GM19395 (cell line): ENCODE data around the gene KMT2D.

Source experiments
- ATAC-seq: cut with Tn5 transposase; IDR thresholded peaks from one replicate; pipeline ENCODE4 v1.9.1; 2021; ENCODE audit warnings: mild to moderate bottlenecking, moderate library complexity; ENCODE audit not compliant: unreplicated experiment

KMT2D gene, protein sequence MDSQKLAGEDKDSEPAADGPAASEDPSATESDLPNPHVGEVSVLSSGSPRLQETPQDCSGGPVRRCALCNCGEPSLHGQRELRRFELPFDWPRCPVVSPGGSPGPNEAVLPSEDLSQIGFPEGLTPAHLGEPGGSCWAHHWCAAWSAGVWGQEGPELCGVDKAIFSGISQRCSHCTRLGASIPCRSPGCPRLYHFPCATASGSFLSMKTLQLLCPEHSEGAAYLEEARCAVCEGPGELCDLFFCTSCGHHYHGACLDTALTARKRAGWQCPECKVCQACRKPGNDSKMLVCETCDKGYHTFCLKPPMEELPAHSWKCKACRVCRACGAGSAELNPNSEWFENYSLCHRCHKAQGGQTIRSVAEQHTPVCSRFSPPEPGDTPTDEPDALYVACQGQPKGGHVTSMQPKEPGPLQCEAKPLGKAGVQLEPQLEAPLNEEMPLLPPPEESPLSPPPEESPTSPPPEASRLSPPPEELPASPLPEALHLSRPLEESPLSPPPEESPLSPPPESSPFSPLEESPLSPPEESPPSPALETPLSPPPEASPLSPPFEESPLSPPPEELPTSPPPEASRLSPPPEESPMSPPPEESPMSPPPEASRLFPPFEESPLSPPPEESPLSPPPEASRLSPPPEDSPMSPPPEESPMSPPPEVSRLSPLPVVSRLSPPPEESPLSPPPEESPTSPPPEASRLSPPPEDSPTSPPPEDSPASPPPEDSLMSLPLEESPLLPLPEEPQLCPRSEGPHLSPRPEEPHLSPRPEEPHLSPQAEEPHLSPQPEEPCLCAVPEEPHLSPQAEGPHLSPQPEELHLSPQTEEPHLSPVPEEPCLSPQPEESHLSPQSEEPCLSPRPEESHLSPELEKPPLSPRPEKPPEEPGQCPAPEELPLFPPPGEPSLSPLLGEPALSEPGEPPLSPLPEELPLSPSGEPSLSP (N-terminal part only)

GRCh38 chr12:49060237-49061156 lies at the start of gene KMT2D:
Gene KMT2D (minus strand): TSS chr12:49060794. CDS start chr12:49055324, 5,470 bp downstream.
- ATAC-seq, result peak; percentile 63

- no peak for ATAC-seq
Observed at GRCh38 chr12:49109641-49110463, 49.3 kb upstream of the KMT2D start.

GRCh38 chr12:49108958-49109404 lies 48.4 kb upstream of the KMT2D start:
- no peak for ATAC-seq

GRCh38 chr12:49105504-49106084 lies 45.0 kb upstream of the KMT2D start:
- ATAC-seq, result no peak

GRCh38 chr12:49104822-49105221 lies 44.2 kb upstream of the KMT2D start:
- no peak for ATAC-seq

DNA sequence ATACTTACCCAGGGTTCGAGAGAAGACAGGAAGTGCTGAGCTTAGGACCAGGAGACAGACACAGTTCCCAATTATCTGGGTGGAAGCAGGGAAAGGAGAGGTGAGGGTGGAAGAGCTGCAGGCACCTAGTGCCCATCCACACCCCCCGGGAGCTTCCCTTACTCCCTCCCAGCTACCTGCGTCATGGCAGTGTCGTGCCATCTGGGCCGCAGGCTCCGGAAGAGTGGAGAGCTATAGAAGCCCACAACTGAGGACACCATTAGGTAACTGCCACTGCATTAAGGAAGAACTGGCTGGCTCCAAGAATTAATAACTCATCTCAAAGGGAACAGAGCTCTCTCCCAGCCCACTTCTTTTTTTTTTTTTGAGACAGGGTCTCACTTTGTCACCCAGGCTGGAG lies 39.8 kb upstream of the KMT2D start:
- ATAC-seq, result no peak

DNA sequence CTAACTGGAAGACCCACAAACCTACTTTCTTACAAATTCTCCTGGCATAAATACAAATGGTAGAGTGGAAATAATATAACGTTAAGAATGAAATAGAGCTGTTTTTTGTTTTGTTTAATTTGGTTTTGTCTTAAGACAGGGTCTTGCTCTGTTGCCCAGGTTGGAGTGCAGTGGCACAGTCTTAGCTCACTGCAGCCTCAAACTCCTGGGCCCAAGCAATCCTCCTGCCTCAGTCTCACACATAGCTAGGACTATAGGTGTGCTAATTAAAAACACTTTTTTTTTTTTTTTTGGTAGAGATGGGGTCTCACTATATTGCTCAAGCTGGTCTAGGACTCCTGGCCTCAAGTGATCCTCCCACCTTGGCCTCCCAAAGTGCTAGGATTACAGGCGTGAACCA lies 38.1 kb upstream of the KMT2D start:
- ATAC-seq, result no peak

DNA sequence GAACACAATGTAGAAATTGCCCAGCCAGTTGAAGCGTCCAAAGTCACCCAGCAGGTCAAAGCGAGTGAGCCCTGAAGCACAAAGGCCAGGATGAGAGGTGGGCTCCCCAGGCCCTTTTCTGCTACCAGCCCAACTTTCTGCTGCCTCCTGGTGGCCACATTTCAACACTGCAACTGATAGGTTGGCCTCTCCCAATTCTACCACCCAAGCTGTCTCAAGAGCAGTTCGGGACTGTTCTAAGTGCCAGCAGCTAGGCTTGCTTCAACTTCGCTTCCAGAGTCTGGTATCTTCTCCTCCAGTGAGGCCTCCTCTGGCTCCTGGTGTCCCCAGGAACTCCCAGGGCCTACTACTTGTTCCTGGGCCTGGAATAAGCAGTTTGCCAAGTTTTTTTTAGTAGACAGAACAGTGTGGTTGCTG lies 37.4 kb upstream of the KMT2D start:
- ATAC-seq, result no peak

- ATAC-seq, result no peak
Observed at GRCh38 chr12:49097381-49097780, 36.8 kb upstream of the KMT2D start.

- ATAC-seq, result no peak
Observed at GRCh38 chr12:49094975-49095365, 34.4 kb upstream of the KMT2D start.

DNA sequence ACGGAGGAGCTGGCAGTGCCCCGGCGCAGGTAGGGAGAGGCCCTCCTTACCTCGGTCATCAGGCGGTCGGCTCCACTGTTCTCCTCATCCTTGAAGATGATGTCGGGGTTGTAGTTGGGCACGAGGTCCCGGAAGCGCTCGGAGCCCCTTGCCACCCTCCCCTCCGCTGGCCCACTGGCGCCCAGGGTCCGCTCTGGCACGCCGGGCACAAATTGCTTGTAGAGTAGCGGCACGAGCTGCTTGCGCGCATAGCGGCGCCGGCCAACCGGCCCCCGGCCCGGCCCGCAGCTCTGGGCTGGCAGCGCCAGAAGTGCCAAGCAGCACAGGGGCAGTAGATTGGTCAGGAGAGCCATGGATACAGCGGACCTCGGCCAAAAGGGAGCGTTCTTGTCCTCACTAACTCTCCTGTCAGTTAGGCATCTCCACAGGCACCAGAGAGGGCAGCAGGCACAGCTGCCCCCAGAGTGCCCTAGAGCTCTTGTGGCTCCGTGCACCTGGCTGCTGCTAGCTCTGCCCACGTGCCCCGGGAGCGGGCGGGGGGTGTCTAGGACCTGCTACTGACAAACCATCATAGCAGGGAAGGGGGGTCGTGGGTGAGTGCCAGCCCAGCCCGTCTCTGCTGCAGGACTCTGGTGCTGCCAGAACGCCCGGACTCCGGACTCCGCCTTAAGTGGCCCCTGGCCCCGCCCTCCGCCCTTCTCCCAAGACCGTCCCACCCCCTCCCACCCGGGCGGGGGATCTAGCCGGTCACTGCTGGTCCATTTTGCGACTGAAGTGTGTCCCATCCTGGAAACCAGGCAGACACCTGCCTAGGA lies 33.8 kb upstream of the KMT2D start, which contains the start of gene DHH:
TSS of gene DHH (minus strand) at position 642 of the 815 bp plus-strand sequence. CDS start at position 353, 289 bp downstream.
- ATAC-seq, result no peak

DNA sequence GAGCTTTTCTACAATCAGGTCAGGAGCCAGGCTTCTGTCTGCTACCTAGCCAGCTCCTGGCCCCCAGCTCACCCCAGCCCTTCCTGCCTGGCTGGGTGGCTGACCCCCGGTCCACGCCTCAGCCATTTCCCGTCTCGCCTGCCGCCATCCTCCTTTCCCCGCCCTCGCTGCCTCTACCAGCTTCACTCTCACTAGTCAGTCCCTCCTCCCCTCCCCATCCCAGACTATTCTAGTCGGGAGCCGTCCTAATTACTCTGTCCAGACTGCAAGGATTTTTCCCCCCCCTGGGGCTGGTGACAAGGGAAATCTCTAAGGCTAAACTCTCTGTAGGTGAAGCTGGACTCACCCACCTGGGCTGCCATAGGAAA lies 33.2 kb upstream of the KMT2D start:
- no peak for ATAC-seq

DNA sequence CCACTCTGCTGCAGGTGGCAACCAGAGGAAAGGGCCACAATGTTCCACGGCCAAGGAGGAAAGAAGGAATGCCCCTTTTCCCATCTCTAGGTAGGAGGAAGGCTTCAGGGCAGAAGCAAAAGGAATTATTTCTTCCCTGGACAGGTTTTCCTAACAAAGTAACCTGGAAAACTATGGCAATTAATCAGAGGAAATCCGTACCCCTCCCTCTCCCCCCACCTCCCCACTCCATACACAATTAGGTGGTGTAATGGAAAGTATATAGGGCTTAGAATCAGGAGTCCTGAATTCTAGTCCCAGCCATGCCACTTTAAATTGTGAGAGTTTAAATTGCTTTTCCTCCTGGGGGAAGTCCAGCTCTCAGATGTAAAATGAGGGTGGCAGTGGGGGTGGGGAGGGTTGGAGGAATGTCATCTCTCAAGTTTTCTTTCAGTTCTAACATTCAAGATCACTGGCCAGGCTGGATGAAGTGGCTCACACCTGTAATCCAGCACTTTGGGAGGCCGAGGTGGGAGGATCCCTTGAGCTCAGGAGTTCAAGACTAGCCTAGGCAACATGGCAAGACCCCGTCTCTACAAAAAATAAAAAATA lies 32.3 kb upstream of the KMT2D start:
- ATAC-seq, result no peak

- no peak for ATAC-seq
Observed at GRCh38 chr12:49092086-49092815, 31.7 kb upstream of the KMT2D start.

DNA sequence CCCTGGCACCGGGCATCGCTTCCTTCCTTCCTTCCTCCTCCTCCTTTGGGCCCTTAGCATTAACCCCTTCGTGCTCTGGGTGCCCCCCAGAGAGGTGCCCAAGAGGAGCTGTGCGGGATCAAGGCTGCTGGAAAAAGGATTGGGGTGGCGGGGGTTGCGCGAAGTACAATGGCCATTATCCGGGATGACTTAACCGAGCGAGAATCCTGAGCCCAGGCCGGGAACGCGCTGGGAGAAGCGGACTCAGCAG lies 31.2 kb upstream of the KMT2D start:
- no peak for ATAC-seq

DNA sequence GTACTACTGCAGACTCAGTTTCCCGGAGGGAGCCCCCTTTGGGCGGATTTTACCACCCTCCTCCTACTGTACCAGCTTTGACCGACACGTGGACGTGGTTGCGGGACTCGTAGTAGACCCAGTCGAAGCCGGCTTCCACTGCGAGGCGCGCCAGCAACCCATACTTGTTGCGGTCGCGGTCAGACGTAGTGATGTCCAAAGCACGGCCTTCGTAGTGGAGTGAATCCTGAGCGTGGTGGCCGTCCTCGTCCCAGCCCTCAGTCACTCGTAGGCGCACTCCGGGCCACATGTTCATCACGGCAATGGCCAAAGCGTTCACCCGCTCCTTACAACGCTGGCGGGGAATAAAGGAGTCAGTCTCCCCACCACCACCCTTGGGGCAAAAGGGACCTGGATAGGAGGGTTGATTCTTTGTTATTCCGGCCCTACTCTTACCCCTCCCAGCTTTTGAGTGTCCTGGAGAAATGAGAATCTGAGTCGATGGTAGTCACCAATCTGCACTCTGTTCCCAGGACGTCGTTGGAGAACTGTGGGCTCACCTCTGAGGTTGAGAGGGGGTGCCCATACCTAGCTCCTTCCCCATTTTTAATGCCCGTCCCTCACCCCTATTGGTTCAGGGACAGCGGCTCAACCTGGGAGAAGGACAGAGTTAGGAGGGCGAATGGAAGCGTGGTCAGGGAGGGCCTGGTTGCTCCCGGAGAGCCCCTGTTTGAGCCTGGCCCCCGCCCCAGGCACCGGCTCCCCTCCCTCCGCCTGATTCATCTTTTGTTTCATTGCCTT lies 30.7 kb upstream of the KMT2D start:
- no peak for ATAC-seq
